ENCODE results near the gene LBR. TPM values are rescaled to one million over a fixed set of nuclear protein-coding genes. Genes with fewer than 3 reads are reported as not detected.

The LBR gene
- total and polyA plus RNA-seq, 2 of the 4 experiments (the other 2 are of a cell fraction), result 21.3 to 24.9 TPM

DNA sequence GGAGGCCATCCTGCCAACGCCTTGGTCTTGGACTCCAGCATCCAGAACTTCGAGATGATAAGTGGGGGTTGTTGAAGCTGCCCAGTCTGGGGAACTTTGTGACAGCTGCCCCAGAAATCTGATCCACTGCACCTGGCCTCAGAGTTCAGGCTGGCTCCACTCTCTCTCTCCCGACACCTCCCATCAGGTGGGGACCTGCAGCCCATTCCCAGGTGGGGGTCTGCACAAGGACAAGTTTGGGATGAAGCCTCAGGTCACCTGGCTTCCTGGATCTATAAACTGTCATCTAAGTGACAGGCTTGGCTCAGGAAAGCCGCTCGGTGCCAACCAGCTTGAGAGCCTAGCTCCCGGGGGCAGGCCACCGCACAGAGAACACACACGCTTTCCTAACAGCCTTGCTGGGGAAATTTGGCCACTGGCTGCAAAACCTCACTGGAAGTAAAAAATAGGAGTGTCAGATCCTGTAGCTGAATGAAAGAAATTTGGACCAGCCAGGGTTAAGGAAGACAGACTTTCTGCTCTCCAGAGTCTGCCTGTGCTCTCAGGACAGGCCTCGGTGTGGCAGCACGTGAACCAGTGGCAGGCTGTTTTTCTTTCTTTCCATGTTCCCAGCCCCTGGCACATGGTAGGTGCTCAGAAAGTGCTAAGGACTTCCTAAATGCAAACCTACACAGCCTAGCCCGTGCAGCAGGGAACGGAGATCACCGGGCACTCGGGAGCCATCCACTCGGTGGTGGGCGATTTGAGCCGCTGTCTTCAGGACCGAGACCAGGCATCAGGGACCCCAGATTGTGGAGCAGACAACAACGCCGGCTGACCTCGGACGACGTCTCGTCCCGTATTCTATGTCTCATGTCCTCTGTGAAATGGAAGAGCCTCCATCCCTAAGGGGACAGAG is 42.6 kb upstream of the LBR start (continued):
- TF ChIP-seq, protein P1, sequence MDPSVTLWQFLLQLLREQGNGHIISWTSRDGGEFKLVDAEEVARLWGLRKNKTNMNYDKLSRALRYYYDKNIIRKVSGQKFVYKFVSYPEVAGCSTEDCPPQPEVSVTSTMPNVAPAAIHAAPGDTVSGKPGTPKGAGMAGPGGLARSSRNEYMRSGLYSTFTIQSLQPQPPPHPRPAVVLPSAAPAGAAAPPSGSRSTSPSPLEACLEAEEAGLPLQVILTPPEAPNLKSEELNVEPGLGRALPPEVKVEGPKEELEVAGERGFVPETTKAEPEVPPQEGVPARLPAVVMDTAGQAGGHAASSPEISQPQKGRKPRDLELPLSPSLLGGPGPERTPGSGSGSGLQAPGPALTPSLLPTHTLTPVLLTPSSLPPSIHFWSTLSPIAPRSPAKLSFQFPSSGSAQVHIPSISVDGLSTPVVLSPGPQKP (IDR thresholded peaks at IDR 0.05; ENCODE audit: borderline replicate concordance, low read depth, low read length), result no peak

DNA sequence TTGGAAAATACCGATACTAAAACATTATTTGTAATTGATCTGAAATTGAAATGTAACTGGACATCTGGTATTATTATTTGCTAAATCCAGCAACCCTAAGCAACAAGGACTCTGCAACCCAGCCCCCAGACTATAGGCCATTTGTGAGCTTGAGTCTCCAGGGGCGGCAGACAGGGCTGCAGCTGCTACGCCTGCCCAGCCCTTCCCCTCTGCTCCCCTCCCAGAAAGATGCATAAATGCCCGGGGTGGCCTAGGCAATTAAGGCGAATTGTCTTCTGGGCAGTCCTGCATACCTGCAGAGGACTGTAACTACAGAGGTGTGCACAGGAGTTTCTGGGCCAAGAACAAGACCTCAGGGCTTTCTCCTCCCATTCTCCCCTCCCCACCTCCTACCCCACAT is 41.2 kb upstream of the LBR start:
- POLR2A ChIA-PET (ENCODE audit: unreplicated experiment), result no interaction called here
- Histone ChIP-seq H3K4me2 (ENCODE audit: low read depth, low read length) (no peak overlapping the region), H3K4me1 (ENCODE audit: control insufficient read depth, insufficient read depth, low read length) (no peaks in the 10 kb centered on the region), H3K9me3 (ENCODE audit: control insufficient read depth, insufficient read depth, low read length) (no peaks in the 10 kb centered on the region), H2BK20ac (ENCODE audit: low read depth, low read length) (no peak overlapping the region), H4K20me1 (ENCODE audit: insufficient read depth, low read length) (no peaks in the 10 kb centered on the region), H2AK9ac (replicated peaks; ENCODE audit: low read depth, low read length, poor library complexity) (no peak overlapping the region), H3K36me3 (ENCODE audit: control insufficient read depth, insufficient read depth, low read length) (no peaks in the 10 kb centered on the region), H2BK5ac (ENCODE audit: low read depth, low read length, poor library complexity, severe bottlenecking) (no peak overlapping the region), H2AK5ac (ENCODE audit: low read depth, low read length) (no peak overlapping the region), H3K23ac (ENCODE audit: low read depth, low read length) (no peak overlapping the region), H2AFZ (replicated peaks; ENCODE audit: low read length, poor library complexity) (no peak overlapping the region), H3K4ac (ENCODE audit: low read depth, low read length) (no peak overlapping the region), H3K9ac (ENCODE audit: low read depth, low read length) (no peak overlapping the region), H3K27me3 (ENCODE audit: control insufficient read depth, insufficient read depth, low read length) (peaks cover 4% of the 10 kb centered on the region; the same call in 1 of the 2 replicates), H3K27ac (ENCODE audit: insufficient read depth, low read length) (no peak overlapping the region), H4K91ac (ENCODE audit: insufficient read depth, low read depth, low read length) (no peak overlapping the region), H3K79me1 (ENCODE audit: low read depth in 1 of 2, low read length in 2 of 2) (no peaks in the 10 kb centered on the region), H3K9me1 (ENCODE audit: insufficient read depth, low read length) (no peaks in the 10 kb centered on the region), H2BK120ac (ENCODE audit: low read depth, low read length) (no peak overlapping the region), H3K18ac (ENCODE audit: low read depth, low read length) (no peak overlapping the region), H4K5ac (ENCODE audit: low read depth, low read length) (no peak overlapping the region), H3K56ac (ENCODE audit: extremely low read depth, insufficient read depth, low read length) (no peak overlapping the region), H3K4me3 (ENCODE audit: insufficient read depth, low read depth, low read length) (no peak overlapping the region), H4K8ac (ENCODE audit: low read depth in 2 of 2, low read length in 2 of 2) (no peak overlapping the region), H3K14ac (replicated peaks; ENCODE audit: low read depth, low read length) (no peak overlapping the region), H2BK15ac (ENCODE audit: low read depth, low read length) (no peak overlapping the region)
- ATAC-seq (ENCODE audit: low read depth) (no peak), DNase-seq (no peak)
- in situ Hi-C loops (cut with MboI; ENCODE audit: low sequenced_read_pairs) (no loop called here), dilution Hi-C loops (cut with HindIII; ENCODE audit: low sequenced_read_pairs, unreplicated experiment) (loop anchor here (25.0 kb wide), 1 partner anchor 518 kb away; the partner anchor contains the start of gene SDE2), intact Hi-C loops (cut with micrococcal nuclease) (no loop called here)
- TF ChIP-seq RFX5 (IDR thresholded peaks at IDR 0.05; ENCODE audit: low read depth, low read length), result no peak
- TF ChIP-seq MAFK (IDR thresholded peaks at IDR 0.05; ENCODE audit: low read depth, low read length), result no peak
- no peak for TF ChIP-seq CHD1 (IDR thresholded peaks at IDR 0.05; ENCODE audit: low read depth, low read length)
- TF ChIP-seq BHLHE40 (IDR thresholded peaks at IDR 0.05; ENCODE audit: low read depth, low read length), result no peak
- no peak for TF ChIP-seq CEBPB (IDR thresholded peaks at IDR 0.05; ENCODE audit: low read depth, low read length)
- no peak for TF ChIP-seq SMC3 (IDR thresholded peaks at IDR 0.05; ENCODE audit: low read depth, low read length)
- TF ChIP-seq NFE2L2 (IDR thresholded peaks at IDR 0.05; ENCODE audit: low read depth, low read length), result no peak
- no peak for TF ChIP-seq MXI1 (IDR thresholded peaks at IDR 0.05; ENCODE audit: borderline replicate concordance, low read depth, low read length)
- TF ChIP-seq, protein P2, sequence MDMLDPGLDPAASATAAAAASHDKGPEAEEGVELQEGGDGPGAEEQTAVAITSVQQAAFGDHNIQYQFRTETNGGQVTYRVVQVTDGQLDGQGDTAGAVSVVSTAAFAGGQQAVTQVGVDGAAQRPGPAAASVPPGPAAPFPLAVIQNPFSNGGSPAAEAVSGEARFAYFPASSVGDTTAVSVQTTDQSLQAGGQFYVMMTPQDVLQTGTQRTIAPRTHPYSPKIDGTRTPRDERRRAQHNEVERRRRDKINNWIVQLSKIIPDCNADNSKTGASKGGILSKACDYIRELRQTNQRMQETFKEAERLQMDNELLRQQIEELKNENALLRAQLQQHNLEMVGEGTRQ (IDR thresholded peaks at IDR 0.05; ENCODE audit: low read depth, low read length), result no peak
- TF ChIP-seq POLR2A (IDR thresholded peaks at IDR 0.05; ENCODE audit: low read depth, low read length), result no peak
- BruUV-seq (replicated peaks), result no TSS peak
- CTCF ChIA-PET, result no interaction called here
- no CpG with 5 or more reads among the region's 5 CpGs for WGBS, 2 experiments (ENCODE audit: extremely low coverage in 2 of 2, insufficient read length in 1 of 2)

All from IMR-90 (cell line).